Suprapubic skin (tissue), 4 donors: ENCODE data around the gene CD96. TPM values are rescaled to one million over a fixed set of nuclear protein-coding genes. Genes with fewer than 3 reads are reported as not detected.

Experiments used
- DNase-seq, 2 donors: peaks; one replicate each; pipeline ENCODE4 v3.0.0-alpha.2; 2019; ENCODE audit warnings: low spot score in 2 of 2
- H3K27ac ChIP-seq: fragments of 200-600 bp; sonication (generic); one replicate; pipeline ENCODE4 v1.5.1; 2019
- H3K27me3 ChIP-seq: fragments of 200-600 bp; sonication (generic); one replicate; pipeline ENCODE4 v1.5.1; 2019
- H3K36me3 ChIP-seq: fragments of 200-600 bp; sonication (generic); one replicate; pipeline ENCODE4 v1.5.1; 2019
- H3K4me1 ChIP-seq: fragments of 200-600 bp; sonication (generic); one replicate; pipeline ENCODE4 v1.5.1; 2019
- H3K4me3 ChIP-seq: fragments of 200-600 bp; sonication (generic); one replicate; pipeline ENCODE4 v1.5.1; 2019; ENCODE audit warnings: mild to moderate bottlenecking
- H3K9me3 ChIP-seq: fragments of 200-600 bp; sonication (generic); one replicate; pipeline ENCODE4 v1.5.1; 2019
- CTCF ChIP-seq, 2 donors: fragments of 200-600 bp in 1 of 2; fragments of 450-650 bp in 1 of 2; sonication (generic) in 1 of 2; IDR thresholded peaks; one replicate each; pipeline ENCODE4 v1.5.1; 2016 to 2019; ENCODE audit warnings: antibody characterized with exemption in 2 of 2, mild to moderate bottlenecking in 1 of 2, moderate library complexity in 1 of 2
- EP300 ChIP-seq: sonication (generic); formaldehyde crosslinking; IDR thresholded peaks from one replicate; pipeline ENCODE4 v1.6.1; 2017; ENCODE audit warnings: antibody characterized with exemption
- POLR2A ChIP-seq, 2 donors: fragments of 450-650 bp; IDR thresholded peaks; one replicate each; pipeline ENCODE4 v1.6.1; 2017; ENCODE audit warnings: antibody characterized with exemption in 2 of 2, mild to moderate bottlenecking in 2 of 2, moderate library complexity in 2 of 2
- POLR2AphosphoS5 ChIP-seq, 3 donors: sonication (generic); formaldehyde crosslinking; IDR thresholded peaks; one replicate each; pipeline ENCODE4 v1.6.1; 2017; ENCODE audit warnings: antibody characterized with exemption in 3 of 3
- WGBS: methylation state at CpG from one replicate; pipeline ENCODE4 v1.1.5; 2018; 5-methylcytosine and 5-hydroxymethylcytosine counted together
- total RNA-seq, 4 donors: library from RNA; depleted of rRNA; stranded (reverse); fragments of >200 nt; gene quantifications; one replicate each; pipeline ENCODE4 v1.1.0, GENCODE V29; 2016

Gene CD96
- total RNA-seq, 4 donors from 2014 or later = 0.49 to 0.56 (median 0.55) TPM; not detected in 1

DNA sequence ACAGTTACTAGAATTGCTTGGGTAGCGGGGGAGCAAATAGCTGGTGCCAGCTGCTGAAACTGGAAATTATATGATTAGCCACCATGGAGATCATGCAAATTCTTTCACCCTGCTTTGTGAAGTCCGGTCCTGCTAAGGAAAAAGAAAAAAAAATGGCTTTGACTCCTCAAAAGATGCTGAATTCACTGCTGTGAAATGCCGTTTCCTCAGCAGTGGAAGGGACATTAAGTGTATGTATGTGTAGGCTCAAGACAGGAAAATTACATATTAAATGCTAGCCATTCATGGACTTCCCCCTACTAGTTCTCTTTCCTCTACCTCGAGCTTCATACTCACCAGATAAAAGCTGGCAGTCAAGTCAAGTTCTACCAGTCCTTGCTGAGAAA lies 135.0 kb downstream of the CD96 start:
- no peak overlapping the region for H3K27ac ChIP-seq
- WGBS = 66% methylated on average over 4 of the region's 4 CpGs
- no peaks in the 10 kb centered on the region for H3K27me3 ChIP-seq
- no peak for DNase-seq
- H3K9me3 ChIP-seq = no peaks in the 10 kb centered on the region
- no peaks in the 10 kb centered on the region for H3K36me3 ChIP-seq
- no peak for TF ChIP-seq POLR2A (IDR thresholded peaks at IDR 0.05)
- no peak for TF ChIP-seq POLR2AphosphoS5 (IDR thresholded peaks at IDR 0.05)
- no peak for TF ChIP-seq EP300
- TF ChIP-seq CTCF (IDR thresholded peaks at IDR 0.05) = no peak
- peaks cover 30% of the 10 kb centered on the region for H3K4me1 ChIP-seq
- H3K4me3 ChIP-seq = no peak overlapping the region

DNA sequence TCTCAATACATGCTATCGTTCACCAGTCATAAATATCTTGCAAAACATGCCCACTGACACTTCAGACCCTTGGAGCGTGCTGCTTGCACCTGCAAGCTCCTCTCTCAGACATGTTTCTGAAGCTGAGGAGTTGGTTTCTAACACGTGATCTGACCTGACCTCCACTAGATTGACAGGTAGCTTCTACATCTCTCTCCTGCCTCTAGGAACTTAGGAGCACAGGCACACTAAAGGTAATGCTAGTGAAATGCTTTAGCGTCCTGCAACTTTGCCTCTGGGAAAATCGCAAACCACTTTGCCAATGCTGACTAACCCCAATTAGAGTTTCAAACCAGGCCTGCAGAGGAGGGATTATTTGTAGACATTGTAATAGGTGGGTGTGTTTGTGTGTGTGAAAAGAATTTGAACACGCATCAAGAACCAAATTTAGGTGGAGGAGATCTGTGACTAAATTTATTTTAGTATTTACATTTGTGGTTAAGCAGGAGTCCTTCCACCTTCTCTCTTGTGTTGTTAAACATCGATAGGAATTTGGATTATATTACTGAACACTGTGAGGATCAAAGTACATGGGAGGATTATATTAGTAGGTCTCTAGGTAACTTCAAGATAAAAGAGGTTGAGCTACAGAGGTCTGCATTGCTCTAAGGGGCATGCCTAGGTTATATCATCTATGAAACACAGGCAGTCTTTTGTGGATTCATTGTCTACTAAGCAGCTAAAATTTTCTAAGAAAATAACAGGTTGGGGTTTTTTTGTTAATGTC lies 139.8 kb downstream of the CD96 start:
- TF ChIP-seq POLR2A (IDR thresholded peaks at IDR 0.05) (no peak), POLR2AphosphoS5 (IDR thresholded peaks at IDR 0.05) (no peak), CTCF (IDR thresholded peaks at IDR 0.05) (no peak), EP300 (no peak)
- no peaks in the 10 kb centered on the region for H3K9me3 ChIP-seq
- no peaks in the 10 kb centered on the region for H3K36me3 ChIP-seq
- peaks cover 3% of the 10 kb centered on the region for H3K4me1 ChIP-seq
- H3K27me3 ChIP-seq = no peaks in the 10 kb centered on the region
- 54% methylated on average over 7 of the region's 7 CpGs for WGBS
- H3K27ac ChIP-seq = no peak overlapping the region
- H3K4me3 ChIP-seq = no peak overlapping the region
- no peak for DNase-seq

DNA sequence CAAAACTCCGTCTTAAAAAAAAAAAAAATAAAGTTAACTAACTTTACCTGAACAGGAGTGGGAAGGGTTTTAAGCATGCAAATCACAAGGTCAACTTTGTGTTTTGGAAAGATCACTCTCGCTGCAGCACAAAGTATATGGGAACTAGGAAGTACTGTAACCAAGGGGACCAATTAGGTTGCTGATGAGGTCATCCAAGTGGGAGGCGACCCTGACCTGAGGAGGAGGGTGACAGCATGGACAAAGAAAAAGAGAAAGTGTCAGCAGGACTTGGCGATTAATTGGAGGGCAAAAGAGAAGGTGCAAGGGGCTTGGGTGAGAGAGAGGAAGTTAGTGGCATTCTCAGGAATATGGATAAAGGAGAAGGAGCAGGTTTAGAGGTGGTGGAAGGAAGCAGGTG lies 142.6 kb downstream of the CD96 start:
- Histone ChIP-seq H3K4me3 (no peak overlapping the region), H3K9me3 (no peaks in the 10 kb centered on the region), H3K4me1 (no peaks in the 10 kb centered on the region), H3K27me3 (no peaks in the 10 kb centered on the region), H3K36me3 (no peaks in the 10 kb centered on the region), H3K27ac (no peak overlapping the region)
- DNase-seq = no peak
- TF ChIP-seq CTCF (IDR thresholded peaks at IDR 0.05) = no peak
- TF ChIP-seq POLR2AphosphoS5 (IDR thresholded peaks at IDR 0.05) = no peak
- no peak for TF ChIP-seq EP300
- no peak for TF ChIP-seq POLR2A (IDR thresholded peaks at IDR 0.05)
- 91% methylated on average over 4 of the region's 4 CpGs for WGBS

GRCh38 chr3:111688190-111688800 lies 146.3 kb downstream of the CD96 start:
- H3K4me3 ChIP-seq = no peak overlapping the region
- no peaks in the 10 kb centered on the region for H3K9me3 ChIP-seq
- no peak overlapping the region for H3K27ac ChIP-seq
- WGBS = 86% methylated on average over 2 of the region's 2 CpGs
- H3K27me3 ChIP-seq = no peaks in the 10 kb centered on the region
- no peak for DNase-seq
- H3K4me1 ChIP-seq = no peaks in the 10 kb centered on the region
- TF ChIP-seq EP300 (no peak), POLR2AphosphoS5 (IDR thresholded peaks at IDR 0.05) (no peak), CTCF (IDR thresholded peaks at IDR 0.05) (no peak)
- H3K36me3 ChIP-seq = no peaks in the 10 kb centered on the region

DNA sequence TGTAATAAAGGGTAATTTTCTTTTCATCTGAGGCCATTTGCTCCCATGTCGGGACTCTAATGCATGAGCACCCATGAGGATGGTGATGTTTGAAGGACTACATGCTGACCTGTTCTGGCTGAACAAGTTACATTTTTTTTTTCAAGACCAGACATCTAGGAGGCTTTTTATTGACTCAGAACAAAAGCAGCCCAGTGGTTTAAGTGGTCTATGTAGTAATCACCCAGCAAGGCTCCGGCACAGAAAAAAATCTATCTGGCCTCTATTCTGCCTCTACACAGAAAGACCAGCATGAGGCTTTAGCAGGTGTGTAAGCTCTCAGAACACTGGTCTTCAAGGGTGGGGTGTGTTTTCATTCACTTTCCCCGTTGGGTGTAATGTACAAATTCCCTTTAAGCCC lies 148.2 kb downstream of the CD96 start:
- DNase-seq = no peak
- no peak overlapping the region for H3K27ac ChIP-seq
- TF ChIP-seq POLR2AphosphoS5 (IDR thresholded peaks at IDR 0.05) (no peak), EP300 (no peak), CTCF (IDR thresholded peaks at IDR 0.05) (no peak), POLR2A (IDR thresholded peaks at IDR 0.05) (no peak)
- 82% methylated on average over 3 of the region's 3 CpGs for WGBS
- no peaks in the 10 kb centered on the region for H3K27me3 ChIP-seq
- no peak overlapping the region for H3K4me3 ChIP-seq
- H3K4me1 ChIP-seq = no peaks in the 10 kb centered on the region
- H3K9me3 ChIP-seq = no peaks in the 10 kb centered on the region
- H3K36me3 ChIP-seq = no peaks in the 10 kb centered on the region
